Measurements from ENCODE around the gene ZNF460. TPM values are rescaled to one million over a fixed set of nuclear protein-coding genes. Genes with fewer than 3 reads are reported as not detected.

ZNF460 gene
- total RNA-seq, 1 donor from 2014 or later, result 24.0 TPM

GRCh38 chr19:57280962-57281400, 696 bp downstream of the ZNF460 start:
- peaks cover 20% of the 10 kb centered on the region for H3K36me3 ChIP-seq
- peaks cover 71% of the 10 kb centered on the region for H3K4me1 ChIP-seq
- no peak for TF ChIP-seq CTCF (IDR thresholded peaks at IDR 0.05; ENCODE audit: borderline replicate concordance)
- no peaks in the 10 kb centered on the region for H3K9me3 ChIP-seq (replicated peaks)
- intact Hi-C loops (cut with micrococcal nuclease), result no loop called here
- H3K27ac ChIP-seq (replicated peaks), result peak overlapping the region; percentile 99
- H3K27me3 ChIP-seq (ENCODE audit: low read depth), result no peaks in the 10 kb centered on the region
- peak overlapping the region; percentile 92 for H3K4me3 ChIP-seq
- DNase-seq, result no peak

GRCh38 chr19:57282011-57282643, 1.8 kb downstream of the ZNF460 start:
- peaks cover 32% of the 10 kb centered on the region for H3K36me3 ChIP-seq
- peaks cover 77% of the 10 kb centered on the region for H3K4me1 ChIP-seq
- intact Hi-C loops (cut with micrococcal nuclease), result no loop called here
- H3K27ac ChIP-seq (replicated peaks), result peak overlapping the region; percentile 99
- DNase-seq, result no peak
- H3K9me3 ChIP-seq (replicated peaks), result no peaks in the 10 kb centered on the region
- H3K4me3 ChIP-seq, result peak overlapping the region; percentile 92
- H3K27me3 ChIP-seq (ENCODE audit: low read depth), result no peaks in the 10 kb centered on the region
- TF ChIP-seq CTCF (IDR thresholded peaks at IDR 0.05; ENCODE audit: borderline replicate concordance), result no peak

- Histone ChIP-seq H3K27me3 (ENCODE audit: low read depth) (no peaks in the 10 kb centered on the region), H3K4me3 (no peak overlapping the region), H3K4me1 (peaks cover 33% of the 10 kb centered on the region), H3K36me3 (peaks cover 94% of the 10 kb centered on the region), H3K9me3 (replicated peaks) (peaks cover 39% of the 10 kb centered on the region), H3K27ac (replicated peaks) (no peak overlapping the region)
- intact Hi-C loops (cut with micrococcal nuclease), result no loop called here
- no peak for TF ChIP-seq CTCF (IDR thresholded peaks at IDR 0.05; ENCODE audit: borderline replicate concordance)
- DNase-seq, result no peak
Measured at GRCh38 chr19:57288373-57288772, 8.1 kb downstream of the ZNF460 start.

- no peak for DNase-seq
- Histone ChIP-seq H3K36me3 (peaks cover 100% of the 10 kb centered on the region), H3K4me3 (no peak overlapping the region), H3K4me1 (peaks cover 7% of the 10 kb centered on the region), H3K9me3 (replicated peaks) (peaks cover 64% of the 10 kb centered on the region), H3K27me3 (ENCODE audit: low read depth) (no peaks in the 10 kb centered on the region), H3K27ac (replicated peaks) (no peak overlapping the region)
- intact Hi-C loops (cut with micrococcal nuclease), result no loop called here
- no peak for TF ChIP-seq CTCF (IDR thresholded peaks at IDR 0.05; ENCODE audit: borderline replicate concordance)
Measured at GRCh38 chr19:57290970-57291369, 10.7 kb downstream of the ZNF460 start.

GRCh38 chr19:57292547-57292946, 12.3 kb downstream of the ZNF460 start:
- Histone ChIP-seq H3K27ac (replicated peaks) (no peak overlapping the region), H3K36me3 (peaks cover 98% of the 10 kb centered on the region), H3K27me3 (ENCODE audit: low read depth) (no peaks in the 10 kb centered on the region), H3K9me3 (replicated peaks) (peaks cover 64% of the 10 kb centered on the region), H3K4me3 (no peak overlapping the region), H3K4me1 (no peaks in the 10 kb centered on the region)
- no peak for TF ChIP-seq CTCF (IDR thresholded peaks at IDR 0.05; ENCODE audit: borderline replicate concordance)
- no peak for DNase-seq
- intact Hi-C loops (cut with micrococcal nuclease), result no loop called here
